Activated CD8-positive, alpha-beta memory T cell treated with anti-CD3 and anti-CD28 coated beads for 36 hours (primary cell): ENCODE results near the gene SERPINE1. TPM values are rescaled to one million over a fixed set of nuclear protein-coding genes. Genes with fewer than 3 reads are reported as not detected.

Experiments used
- CTCF ChIA-PET: fragments of 350-600 bp; sonication (Branson Sonifier 250); formaldehyde crosslinking; loops from one replicate; lab custom pipeline; 2021; ENCODE audit warnings: antibody characterized with exemption; lab: Charles Lee
- POLR2A ChIA-PET: fragments of 350-600 bp; sonication (Branson Sonifier 250); formaldehyde crosslinking; loops from one replicate; lab custom pipeline; 2021; ENCODE audit warnings: antibody characterized with exemption; lab: Charles Lee
- total RNA-seq, 2 experiments: library from RNA; stranded (reverse); gene quantifications; one replicate each; pipeline ENCODE4 v1.2.3, GENCODE V29; 2021

Gene SERPINE1
- total RNA-seq, 2 experiments from 2014 or later = 0.17 to 0.19 TPM

DNA sequence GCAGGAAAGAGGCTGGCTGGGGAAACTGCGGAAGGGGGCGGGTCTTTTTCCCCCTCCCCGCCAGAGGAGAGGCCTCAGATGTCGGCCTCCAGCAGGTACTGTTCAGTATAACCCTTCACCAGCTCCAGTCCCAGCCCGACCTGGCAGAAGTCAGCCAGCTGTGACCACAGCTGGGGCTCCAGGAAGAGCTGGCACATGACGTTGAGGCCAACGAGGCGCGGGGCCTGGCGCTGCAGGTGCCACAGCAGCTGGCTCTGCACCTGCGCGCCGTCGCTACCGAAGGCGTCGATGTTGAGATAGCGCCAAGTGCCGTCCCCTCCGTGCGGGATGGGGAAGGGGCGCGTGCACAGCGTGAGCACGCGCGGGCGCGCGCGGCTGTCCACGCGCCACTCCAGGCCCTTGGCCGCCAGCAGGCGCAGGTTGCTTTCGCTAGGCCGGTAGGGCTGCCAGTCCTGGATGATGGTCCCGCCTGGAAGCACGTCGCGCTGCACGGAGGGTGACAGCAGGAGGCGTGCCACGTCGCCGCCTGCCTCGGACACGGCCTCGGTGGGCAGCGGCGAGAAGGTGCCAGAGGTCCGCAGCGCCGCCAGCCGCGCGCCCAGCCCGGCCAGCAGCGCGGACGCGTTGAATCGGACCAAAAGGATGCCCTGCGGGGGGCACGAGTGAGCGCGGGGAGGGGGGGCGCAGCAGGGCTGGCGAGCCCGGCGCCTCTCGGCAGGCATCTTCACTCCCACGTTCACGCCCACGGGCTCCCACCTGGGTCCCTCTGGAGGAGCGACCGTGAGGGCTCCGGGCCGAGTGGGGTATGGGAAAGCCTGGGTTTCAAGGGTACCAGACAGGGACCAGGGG, 45.3 kb downstream of the SERPINE1 start:
- POLR2A ChIA-PET = no interaction called here
- CTCF ChIA-PET = interaction anchor here (1.3 to 2.5 kb wide), 4 partner anchors 17 to 34 kb away, joined by 3 to 13 read pairs (median 4); no protein-coding TSS in a partner anchor

DNA sequence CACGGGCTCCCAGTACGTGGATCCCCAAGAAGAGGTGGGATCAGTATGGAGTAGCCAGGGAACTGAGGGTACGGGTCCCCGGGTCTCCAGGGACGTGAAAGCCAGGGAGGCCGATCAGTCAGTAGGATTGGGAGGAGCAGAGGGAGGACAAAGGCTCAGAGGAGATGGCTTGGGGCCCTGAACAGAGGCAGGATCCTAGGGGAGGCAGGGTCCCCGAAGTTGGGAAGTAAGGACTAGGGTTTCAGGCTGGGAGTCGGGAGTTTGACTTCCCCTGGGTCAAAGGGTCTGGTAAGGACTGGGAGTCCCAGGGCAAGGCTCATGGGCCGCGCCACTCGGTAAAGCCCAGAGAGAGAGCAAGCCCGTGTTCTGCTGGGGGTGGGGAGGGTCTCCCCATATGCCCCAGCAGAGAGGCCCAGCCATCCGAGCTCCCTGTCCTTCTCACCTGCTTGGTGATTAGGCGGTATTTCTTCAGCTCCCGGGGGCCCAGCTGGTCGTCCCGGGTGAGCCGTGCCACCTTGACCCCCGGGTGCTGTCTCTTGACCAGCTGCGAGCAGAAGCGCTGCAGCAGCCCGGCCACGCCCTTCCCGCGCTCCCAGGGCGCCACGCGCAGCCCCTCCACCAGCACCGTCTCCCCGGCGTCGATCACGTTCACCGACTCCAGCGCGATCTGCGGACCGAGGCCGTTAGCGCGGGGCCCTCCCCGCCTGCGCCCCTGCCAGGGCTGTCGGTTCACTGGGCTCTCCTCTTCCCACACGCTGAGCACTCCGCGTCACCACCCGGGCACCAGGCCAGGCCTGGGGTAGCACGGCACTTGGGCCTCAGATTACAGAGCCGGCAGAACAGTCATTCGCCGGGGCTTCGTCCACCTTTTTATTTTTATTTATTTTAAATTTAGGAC, 46.2 kb downstream of the SERPINE1 start:
- CTCF ChIA-PET = interaction anchor here (0.8 to 2.4 kb wide), 4 partner anchors 9 to 29 kb away, joined by 3 to 14 read pairs (median 6); no protein-coding TSS in a partner anchor
- POLR2A ChIA-PET = no interaction called here

DNA sequence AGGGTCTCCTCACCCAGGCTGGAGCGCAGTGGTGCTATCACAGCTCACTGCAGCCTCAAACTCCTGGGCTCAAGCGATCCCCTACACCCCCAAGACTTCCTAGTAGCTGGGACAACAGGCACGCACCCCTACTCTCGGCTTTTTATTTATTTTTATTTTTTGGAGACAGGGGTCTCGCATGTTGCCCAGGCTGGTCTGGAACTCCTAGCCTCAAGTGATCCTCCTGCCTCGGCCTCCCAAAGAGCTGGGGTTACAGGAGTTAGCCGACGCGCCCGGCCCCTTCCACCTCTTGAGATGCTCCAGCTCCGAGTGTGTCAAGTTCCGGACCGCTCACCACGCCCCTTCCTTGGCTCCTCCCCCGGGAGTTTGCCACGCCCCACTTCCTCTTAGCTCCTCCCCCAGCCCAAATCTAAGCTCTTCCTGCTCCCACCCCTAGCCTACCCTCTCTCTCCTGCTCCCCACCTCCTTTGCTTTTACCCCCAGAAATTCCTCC, 46.9 kb downstream of the SERPINE1 start:
- POLR2A ChIA-PET = no interaction called here
- CTCF ChIA-PET = interaction anchor here (0.6 to 2.4 kb wide), 5 partner anchors 9 to 31 kb away, joined by 3 to 14 read pairs (median 4); no protein-coding TSS in a partner anchor

- ChIA-PET POLR2A (no interaction called here), CTCF (interaction anchor here (0.6 to 2.4 kb wide), 6 partner anchors 10 to 32 kb away, joined by 3 to 14 read pairs (median 4); no protein-coding TSS in a partner anchor)
These were observed 47.5 kb downstream of the SERPINE1 start for GRCh38 chr7:101174322-101174854.

GRCh38 chr7:101175664-101176063, 48.8 kb downstream of the SERPINE1 start:
- ChIA-PET POLR2A (no interaction called here), CTCF (no interaction called here)

GRCh38 chr7:101177644-101178043, 50.7 kb downstream of the SERPINE1 start:
- CTCF ChIA-PET = interaction anchor here (1.5 kb wide), 1 partner anchor 9 kb away, joined by 4 read pairs; no protein-coding TSS in a partner anchor
- POLR2A ChIA-PET = no interaction called here

GRCh38 chr7:101179117-101179516, 52.2 kb downstream of the SERPINE1 start:
- POLR2A ChIA-PET = no interaction called here
- CTCF ChIA-PET = no interaction called here

- POLR2A ChIA-PET = no interaction called here
These were observed 52.8 kb downstream of the SERPINE1 start for GRCh38 chr7:101179713-101180112.

DNA sequence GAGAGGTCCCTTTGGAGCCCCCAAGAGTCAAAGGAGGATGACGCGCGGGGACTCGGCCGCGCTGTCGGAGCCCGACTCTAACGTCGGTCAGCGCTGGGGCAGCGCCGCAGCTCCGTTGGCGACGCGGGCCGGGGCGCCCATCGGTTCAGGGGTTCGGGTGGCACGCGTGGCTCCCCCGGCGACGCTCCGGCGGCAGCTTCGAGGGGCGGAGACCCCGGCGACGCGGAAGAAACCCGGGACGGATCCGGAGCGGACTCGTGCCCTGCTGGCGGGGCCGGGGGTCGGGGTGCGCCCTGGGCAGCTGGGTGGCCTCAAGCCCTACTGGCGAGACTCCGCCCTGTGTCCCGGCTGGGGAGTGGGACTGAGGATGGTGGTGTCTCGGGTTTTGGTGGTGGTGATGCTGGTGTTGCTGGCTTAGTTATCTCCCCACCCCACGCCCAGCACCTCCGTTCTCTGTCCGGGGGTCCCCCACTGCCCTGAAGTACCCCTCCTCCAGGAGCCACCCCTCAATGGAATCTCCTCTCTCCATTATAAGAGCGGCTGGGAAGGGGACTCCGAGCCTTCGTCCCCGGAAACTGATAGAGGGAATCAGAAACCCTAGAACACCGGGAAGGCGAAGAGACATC, 53.3 kb downstream of the SERPINE1 start, which contains the start of gene NAT16:
TSS of gene NAT16 (minus strand) at position 164 of the 626 bp plus-strand sequence. CDS start 5,486 bp downstream, outside the sequence.
- POLR2A ChIA-PET = no interaction called here
- CTCF ChIA-PET = no interaction called here

More at GRCh38 chr7:101179713-101180112, 52.8 kb downstream of the SERPINE1 start:
- CTCF ChIA-PET = no interaction called here

DNA sequence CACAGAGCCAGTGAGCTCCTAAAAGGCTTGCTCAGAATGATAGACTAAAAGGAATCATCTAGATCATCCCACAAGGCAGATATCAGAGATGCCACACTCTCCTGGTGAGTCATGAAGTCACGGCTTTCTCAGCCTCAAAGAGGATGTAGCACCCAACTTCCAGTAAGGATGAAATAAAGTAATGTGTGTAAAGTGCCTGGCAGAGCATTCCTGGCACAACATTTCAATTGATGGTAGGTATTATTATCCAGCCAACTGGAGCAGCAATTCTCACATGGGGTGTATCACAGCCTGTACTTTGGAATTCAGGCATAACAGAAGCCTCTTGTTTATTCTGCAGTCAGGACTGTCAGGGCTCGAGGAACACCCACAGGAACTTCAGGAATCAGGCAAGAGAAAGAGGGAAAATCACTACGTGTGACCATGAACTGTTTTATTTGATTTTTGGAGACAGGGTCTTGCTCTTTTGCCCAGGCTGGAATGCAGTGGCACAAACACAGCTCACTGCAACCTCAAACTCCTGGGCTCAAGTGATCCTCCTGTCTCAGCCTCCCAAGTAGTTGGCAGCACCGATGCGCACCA, 58.4 kb downstream of the SERPINE1 start:
- CTCF ChIA-PET = interaction anchor here (1.5 kb wide), 1 partner anchor 10 kb away, joined by 3 read pairs; no protein-coding TSS in a partner anchor

GRCh38 chr7:101186194-101186593, 59.3 kb downstream of the SERPINE1 start:
- ChIA-PET CTCF (interaction anchor here (0.6 to 1.5 kb wide), 3 partner anchors 9 to 44 kb away, joined by 3 to 4 read pairs (median 4); no protein-coding TSS in a partner anchor), POLR2A (interaction anchor here (0.7 kb wide), 1 partner anchor 21 kb away, joined by 13 read pairs; no protein-coding TSS in a partner anchor)

More for the DNA sequence above, 58.4 kb downstream of the SERPINE1 start:
- POLR2A ChIA-PET = no interaction called here

- ChIA-PET POLR2A (interaction anchor here (0.7 kb wide), 1 partner anchor 20 kb away, joined by 13 read pairs; no protein-coding TSS in a partner anchor), CTCF (interaction anchor here (0.8 to 1.4 kb wide), 2 partner anchors 9 to 46 kb away, joined by 3 to 4 read pairs; no protein-coding TSS in a partner anchor)
These were observed 60.0 kb downstream of the SERPINE1 start for GRCh38 chr7:101186844-101187428.

Other genes starting within 250 kb of the SERPINE1 start
- 1 to 10 TPM; 3.0 to 4.8 TPM for gene UFSP1, start 237.4 kb upstream of the SERPINE1 start, total RNA-seq
- gene ACHE, start 231.2 kb upstream of the SERPINE1 start, total RNA-seq = under 1 TPM; 0.13 to 0.23 TPM
- gene MUC3A, start 177.6 kb upstream of the SERPINE1 start, total RNA-seq = under 1 TPM in 1 of 2 experiments, not detected in 1; 0.23 TPM
- gene MUC12, start 157.5 kb upstream of the SERPINE1 start, total RNA-seq = under 1 TPM in 1 of 2 experiments, not detected in 1; 0.44 TPM
- not detected for gene MUC17, start 107.0 kb upstream of the SERPINE1 start, total RNA-seq
- gene TRIM56, start 41.6 kb upstream of the SERPINE1 start, total RNA-seq = 10 to 100 TPM; 28.5 to 28.8 TPM
- 10 to 100 TPM; 42.7 to 45.0 TPM for gene AP1S1, start 27.4 kb downstream of the SERPINE1 start, total RNA-seq
- gene VGF, start 38.5 kb downstream of the SERPINE1 start, total RNA-seq = under 1 TPM; 0.08 to 0.17 TPM
- gene NAT16, start 53.2 kb downstream of the SERPINE1 start, total RNA-seq = not detected
- not detected for gene MOGAT3, start 73.9 kb downstream of the SERPINE1 start, total RNA-seq
- 10 to 100 TPM; 45.7 to 47.1 TPM for gene PLOD3, start 90.5 kb downstream of the SERPINE1 start, total RNA-seq
- 10 to 100 TPM; 46.7 to 52.7 TPM for gene ZNHIT1, start 91.1 kb downstream of the SERPINE1 start, total RNA-seq
- 10 to 100 TPM; 17.6 to 18.8 TPM for gene CLDN15, start 110.7 kb downstream of the SERPINE1 start, total RNA-seq
- 100 to 1,000 TPM; 128 to 129 TPM for gene FIS1, start 118.0 kb downstream of the SERPINE1 start, total RNA-seq
- 10 to 100 TPM; 10.5 to 11.6 TPM for gene IFT22, start 194.7 kb downstream of the SERPINE1 start, total RNA-seq
- not detected for gene COL26A1, start 235.8 kb downstream of the SERPINE1 start, total RNA-seq